Activated T-cell treated with anti-CD3 and anti-CD28 coated beads for 24 hours (primary cell): ENCODE data around the gene TRIO.

Source experiments
- DNase-seq: peaks from one replicate; pipeline ENCODE4 v3.0.0-alpha.2; 2020; ENCODE audit warnings: low read depth

TRIO gene

DNA sequence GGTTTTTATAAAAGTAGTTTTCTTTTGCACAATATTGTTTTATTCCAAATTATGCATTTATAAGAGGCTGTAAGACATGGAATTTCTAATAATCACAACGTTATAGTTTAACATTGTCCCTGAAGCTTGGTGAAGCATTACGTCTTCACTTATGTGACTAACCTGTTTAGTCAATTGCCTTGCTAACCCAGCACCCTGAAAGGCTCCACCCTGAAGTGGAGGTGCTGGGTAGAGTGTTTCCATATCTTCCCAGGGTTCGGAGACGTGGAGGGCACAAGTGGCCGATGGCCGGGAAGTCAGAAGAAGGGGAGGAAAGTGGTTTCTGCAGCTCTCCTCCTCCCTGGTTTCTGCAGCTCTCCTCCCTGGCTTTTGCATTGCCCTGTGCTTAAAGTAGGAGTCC, 83.4 kb downstream of the TRIO start:
- no peak for DNase-seq

DNA sequence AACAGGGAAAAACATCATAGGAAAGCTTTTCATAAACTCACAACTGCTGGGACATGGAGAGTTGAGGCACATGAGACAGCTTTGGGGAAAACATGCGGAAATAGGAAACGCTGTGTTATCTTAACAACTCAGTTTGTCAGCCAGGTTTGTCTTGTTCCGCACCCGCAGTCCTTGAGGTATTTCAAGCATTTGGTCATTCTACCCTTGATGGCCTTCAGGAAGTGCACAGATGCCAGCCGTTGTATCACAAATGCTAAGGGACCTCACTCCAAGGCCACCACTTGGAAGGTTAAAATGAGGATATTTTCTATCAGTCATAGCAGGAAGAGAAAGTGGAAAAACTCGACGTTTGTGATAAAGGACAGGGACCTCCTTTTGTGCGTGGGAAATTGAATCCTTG, 83.8 kb downstream of the TRIO start:
- no peak for DNase-seq

DNA sequence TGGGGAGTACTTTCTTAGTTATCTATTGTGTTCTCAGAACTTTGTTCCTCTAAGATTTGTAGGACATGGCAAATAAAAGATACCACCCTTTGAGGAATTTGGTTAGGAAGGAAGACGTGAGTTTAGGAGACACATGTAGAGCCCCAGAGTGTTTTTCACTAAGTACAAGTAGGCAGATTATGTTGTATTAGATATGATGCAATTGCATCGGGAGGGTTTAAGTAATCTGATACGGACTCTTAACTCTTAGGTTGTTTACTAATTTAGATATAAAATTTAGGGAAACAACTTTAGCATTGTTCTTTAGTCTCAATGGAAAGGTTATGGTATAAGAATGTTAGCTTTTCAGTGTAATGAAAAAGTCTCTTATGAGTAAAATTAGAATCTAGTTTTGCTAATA, 84.4 kb downstream of the TRIO start:
- DNase-seq: no peak

- DNase-seq: no peak
Observed at GRCh38 chr5:14228219-14228618, 85.1 kb downstream of the TRIO start.

GRCh38 chr5:14229181-14229580, 86.0 kb downstream of the TRIO start:
- no peak for DNase-seq

GRCh38 chr5:14229734-14230133, 86.6 kb downstream of the TRIO start:
- DNase-seq: no peak

DNA sequence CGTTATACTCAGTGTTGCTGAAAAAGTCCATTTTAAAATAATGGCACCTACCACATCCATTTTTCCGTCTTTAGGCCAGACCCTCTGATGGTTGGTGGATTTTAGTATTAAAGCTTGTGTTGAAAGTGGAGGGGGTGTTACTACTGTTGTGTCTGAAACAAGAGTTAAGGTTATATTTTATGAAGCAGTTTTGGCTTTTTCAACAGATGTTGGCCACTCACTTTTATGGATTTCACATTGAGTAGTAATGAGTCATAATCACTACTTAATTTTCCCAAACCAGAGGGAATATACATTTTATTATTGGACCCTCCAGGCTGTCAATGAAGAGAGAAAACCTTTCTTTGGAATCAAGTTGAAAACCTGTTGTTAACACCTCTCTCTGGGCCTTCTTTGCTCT, 88.0 kb downstream of the TRIO start:
- no peak for DNase-seq

DNA sequence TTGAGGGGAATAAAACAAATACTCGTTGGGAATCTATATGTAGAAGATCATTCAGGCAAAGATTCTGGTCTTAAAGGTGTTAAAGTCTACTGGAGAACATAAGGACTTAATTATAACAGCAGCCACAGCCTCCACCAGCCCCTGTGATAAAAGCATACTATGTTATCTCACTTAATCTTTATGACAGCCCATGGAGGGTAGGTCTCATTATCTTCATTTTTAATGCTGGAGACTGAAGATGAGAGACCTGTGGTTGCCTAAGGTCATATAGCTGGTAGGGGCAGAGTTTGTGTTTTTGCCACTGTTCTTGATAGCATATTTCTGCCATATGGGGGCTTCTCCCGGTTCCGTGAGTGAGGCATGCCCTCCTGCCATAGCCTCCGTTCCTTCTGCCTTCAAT, 88.7 kb downstream of the TRIO start:
- DNase-seq: no peak

DNA sequence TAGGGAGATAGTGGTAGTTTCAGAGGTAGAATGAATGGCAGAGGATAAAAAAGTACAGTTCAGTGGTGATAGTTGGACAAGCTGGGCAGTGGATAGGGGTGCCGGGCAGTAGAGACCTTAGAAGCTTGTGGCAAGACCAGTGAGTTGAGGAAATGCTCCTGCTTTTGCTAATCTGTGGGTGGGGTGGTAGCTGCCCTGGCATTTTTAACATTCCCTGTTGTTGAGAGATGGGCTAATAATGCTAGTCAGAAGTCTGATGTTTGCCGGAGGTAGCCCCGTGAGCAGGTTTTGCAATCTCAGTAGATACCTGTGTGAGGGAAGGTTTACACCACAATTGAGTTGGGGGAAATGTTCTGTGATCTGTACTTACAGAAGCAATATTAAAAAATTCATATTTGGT, 91.1 kb downstream of the TRIO start:
- no peak for DNase-seq

- DNase-seq: no peak
Observed at GRCh38 chr5:14235872-14236271, 92.7 kb downstream of the TRIO start.

- DNase-seq: no peak
Observed at GRCh38 chr5:14236757-14237156, 93.6 kb downstream of the TRIO start.

- DNase-seq: no peak
Observed at GRCh38 chr5:14237317-14238086, 94.4 kb downstream of the TRIO start.

DNA sequence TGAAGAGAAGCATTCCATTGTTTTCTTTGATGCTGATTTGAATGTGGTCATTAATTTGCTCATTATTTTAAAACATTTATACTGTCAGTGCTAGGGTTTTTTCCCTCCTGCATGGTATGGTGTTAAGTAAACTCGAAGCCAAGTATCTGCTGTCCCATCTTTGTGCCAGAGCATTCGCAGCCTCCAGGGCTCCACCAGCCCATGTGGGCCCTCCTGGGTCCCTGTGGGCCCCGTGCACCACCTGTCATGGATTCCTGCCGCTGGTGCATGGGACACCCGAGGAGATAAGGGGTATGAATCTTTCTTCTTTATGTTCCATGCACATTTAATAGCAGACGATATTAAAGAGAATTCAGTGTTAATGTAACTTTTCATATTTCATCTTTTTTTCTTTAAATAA, 95.1 kb downstream of the TRIO start:
- DNase-seq: no peak

DNA sequence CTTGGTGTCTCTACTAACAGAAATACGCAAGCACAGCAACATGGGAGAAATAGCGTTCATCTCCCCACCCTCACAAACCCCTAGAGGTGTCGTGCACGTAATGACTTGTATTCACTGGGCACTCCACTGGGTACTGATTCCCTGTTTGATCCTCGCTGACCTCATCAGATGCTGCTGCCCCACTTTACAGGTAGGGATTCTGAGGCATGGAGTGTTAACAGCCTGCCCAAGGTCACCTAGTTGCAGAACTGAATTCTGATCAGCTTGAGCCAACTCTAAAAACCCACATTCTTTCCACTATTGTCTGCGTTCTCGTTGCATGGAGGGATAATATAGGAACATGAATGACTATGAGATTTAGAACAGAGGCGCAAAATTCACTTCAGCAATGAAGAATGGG, 96.3 kb downstream of the TRIO start:
- DNase-seq: no peak

GRCh38 chr5:14239951-14240350, 96.8 kb downstream of the TRIO start:
- DNase-seq: no peak

DNA sequence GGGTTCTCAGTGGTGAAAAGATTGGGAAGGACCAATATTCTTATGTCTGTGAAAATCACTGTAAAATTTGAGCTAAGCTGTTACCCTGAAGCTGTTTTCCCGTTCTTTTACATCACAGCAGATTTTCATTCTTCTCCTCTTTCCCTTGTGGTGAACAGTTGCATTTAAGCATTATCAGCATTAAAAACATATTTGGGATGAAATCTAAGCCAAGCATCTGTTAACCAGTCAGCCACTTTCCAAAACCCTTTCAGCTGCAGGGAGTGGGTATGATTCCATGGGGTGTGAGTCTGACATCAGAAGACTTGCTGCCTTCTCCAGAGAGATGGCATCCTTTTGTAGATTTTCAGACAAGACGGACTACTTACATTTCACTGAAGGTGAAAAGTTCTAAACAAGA, 97.2 kb downstream of the TRIO start:
- DNase-seq: no peak

GRCh38 chr5:14241141-14241540, 98.0 kb downstream of the TRIO start:
- no peak for DNase-seq

DNA sequence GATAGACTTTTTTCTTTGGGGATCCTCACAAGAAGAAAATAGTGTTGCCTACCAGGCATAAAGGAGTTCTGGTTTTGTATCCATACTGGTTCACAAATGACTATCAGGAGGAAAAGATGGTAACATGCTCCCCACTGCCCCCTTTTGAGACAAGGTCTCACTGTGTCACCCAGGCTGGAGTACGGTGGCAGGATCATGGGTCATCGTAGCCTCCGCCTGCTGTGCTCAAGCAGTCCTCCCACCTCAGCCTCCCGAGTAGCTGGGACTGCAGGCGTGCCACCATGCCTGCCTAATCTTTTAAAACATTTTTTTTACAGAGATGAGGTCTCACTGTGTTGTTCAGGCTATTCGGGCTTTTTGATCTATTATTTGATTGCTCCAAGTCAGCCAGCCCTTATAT, 99.3 kb downstream of the TRIO start:
- DNase-seq: no peak

DNA sequence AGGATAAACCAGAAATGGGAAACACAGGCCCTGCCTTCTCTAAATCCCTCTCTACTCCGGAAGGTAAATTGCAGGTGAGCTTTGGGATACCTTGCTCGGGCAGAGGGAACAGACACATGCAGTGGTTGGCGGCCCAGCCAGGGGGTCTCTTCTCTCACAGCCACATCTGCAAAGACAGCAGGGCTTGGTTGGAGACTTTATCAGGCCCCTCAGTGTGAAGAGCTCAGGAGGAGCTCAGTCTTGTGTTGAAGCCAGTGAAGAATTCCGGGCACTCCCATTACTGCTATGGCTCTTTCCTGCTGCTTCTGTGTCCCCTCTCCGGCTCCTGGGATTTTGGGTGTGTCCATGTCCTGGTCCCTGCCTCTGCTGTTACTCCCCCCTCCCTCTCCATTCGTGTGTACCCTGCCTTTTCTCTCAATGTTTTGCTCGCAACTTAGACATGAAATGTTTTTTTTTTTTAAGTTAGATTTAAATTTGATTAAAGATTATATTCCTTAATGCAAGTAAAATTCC, 99.8 kb downstream of the TRIO start:
- DNase-seq: no peak

DNA sequence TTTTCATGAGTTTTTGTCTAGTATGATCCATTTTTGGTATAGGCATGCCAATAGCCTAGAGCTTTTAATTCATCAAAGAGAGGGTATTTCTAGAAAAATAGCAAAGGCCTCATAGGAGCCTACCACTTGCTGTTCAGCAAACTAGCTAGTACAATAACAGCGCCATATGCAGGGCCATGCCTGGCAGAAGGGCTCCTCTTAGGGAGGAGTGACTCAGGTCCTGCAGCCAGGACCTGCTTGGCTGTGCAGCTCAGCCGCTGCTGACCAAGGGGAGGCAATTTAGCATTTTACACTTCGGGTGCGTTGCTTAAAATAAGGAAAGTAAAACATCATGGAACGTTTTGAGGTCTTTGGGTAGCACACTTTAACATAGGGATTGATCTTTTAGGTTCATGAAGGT, 100.6 kb downstream of the TRIO start:
- DNase-seq: no peak

- no peak for DNase-seq
Observed at GRCh38 chr5:14244721-14245120, 101.6 kb downstream of the TRIO start.

- no peak for DNase-seq
Observed at GRCh38 chr5:14245132-14245925, 102.2 kb downstream of the TRIO start.

- DNase-seq: no peak
Observed at GRCh38 chr5:14246350-14247053, 103.4 kb downstream of the TRIO start.
